ENCODE data around the gene DNAJC15. TPM values are rescaled to one million over a fixed set of nuclear protein-coding genes. Genes with fewer than 3 reads are reported as not detected.

The DNAJC15 gene
- polyA plus RNA-seq, 3 donors: 8.3 to 31.1 (median 22.0) TPM

DNA sequence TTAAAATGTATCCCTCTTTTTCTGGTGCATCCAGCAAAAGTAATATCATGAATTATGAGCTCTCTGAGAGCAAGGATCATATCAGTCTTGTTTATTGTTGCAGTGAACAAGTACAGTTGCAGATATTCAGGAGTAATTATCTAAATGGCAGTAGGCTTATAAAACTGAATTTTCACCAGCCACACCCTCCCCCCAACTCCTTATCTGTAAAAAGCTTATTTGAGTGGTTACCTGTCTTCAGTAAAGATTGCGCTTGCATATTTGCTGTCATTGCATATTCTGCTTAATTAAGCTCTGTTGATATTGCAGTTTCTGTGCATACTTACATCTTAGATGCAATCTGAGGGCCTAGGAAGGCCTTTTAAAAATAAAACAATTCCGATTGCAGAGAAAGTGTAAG, 87.3 kb downstream of the DNAJC15 start:
- Mint-ChIP-seq H3K36me3 (peaks cover 18 to 23% of the 10 kb centered on the region in 2 donors), H3K4me3 (no peak overlapping the region), H3K27me3 (ENCODE audit: low read depth in 3 of 3) (peaks cover 0 to 2% (median 2%) of the 10 kb centered on the region in 3 donors), H3K9me3 (no peaks in the 10 kb centered on the region), H3K4me1 (no peaks in the 10 kb centered on the region), H3K27ac (no peak overlapping the region)
- H3K27me3 ChIP-seq (ENCODE audit: control insufficient read depth in 2 of 2, insufficient read depth in 2 of 2, low read length in 2 of 2): no peaks in the 10 kb centered on the region
- WGBS (ENCODE audit: insufficient coverage): 100% methylated on average over 1 of the region's 2 CpGs
- no peaks in the 10 kb centered on the region for H3K4me1 ChIP-seq (ENCODE audit: control insufficient read depth in 1 of 2, insufficient read depth in 2 of 2, low read length in 2 of 2)
- H3K79me2 ChIP-seq (ENCODE audit: insufficient read depth, low read length): no peaks in the 10 kb centered on the region
- TF ChIP-seq, protein P1, sequence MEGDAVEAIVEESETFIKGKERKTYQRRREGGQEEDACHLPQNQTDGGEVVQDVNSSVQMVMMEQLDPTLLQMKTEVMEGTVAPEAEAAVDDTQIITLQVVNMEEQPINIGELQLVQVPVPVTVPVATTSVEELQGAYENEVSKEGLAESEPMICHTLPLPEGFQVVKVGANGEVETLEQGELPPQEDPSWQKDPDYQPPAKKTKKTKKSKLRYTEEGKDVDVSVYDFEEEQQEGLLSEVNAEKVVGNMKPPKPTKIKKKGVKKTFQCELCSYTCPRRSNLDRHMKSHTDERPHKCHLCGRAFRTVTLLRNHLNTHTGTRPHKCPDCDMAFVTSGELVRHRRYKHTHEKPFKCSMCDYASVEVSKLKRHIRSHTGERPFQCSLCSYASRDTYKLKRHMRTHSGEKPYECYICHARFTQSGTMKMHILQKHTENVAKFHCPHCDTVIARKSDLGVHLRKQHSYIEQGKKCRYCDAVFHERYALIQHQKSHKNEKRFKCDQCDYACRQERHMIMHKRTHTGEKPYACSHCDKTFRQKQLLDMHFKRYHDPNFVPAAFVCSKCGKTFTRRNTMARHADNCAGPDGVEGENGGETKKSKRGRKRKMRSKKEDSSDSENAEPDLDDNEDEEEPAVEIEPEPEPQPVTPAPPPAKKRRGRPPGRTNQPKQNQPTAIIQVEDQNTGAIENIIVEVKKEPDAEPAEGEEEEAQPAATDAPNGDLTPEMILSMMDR (IDR thresholded peaks at IDR 0.05): no peak
- H3K4me2 ChIP-seq (replicated peaks; ENCODE audit: extremely low read depth, low read length, poor library complexity, severe bottlenecking): no peak overlapping the region
- H3K27ac ChIP-seq (ENCODE audit: low read depth in 1 of 2, low read length in 2 of 2): no peak overlapping the region
- intact Hi-C loops (cut with micrococcal nuclease): no loop called here
- H3K9ac ChIP-seq (ENCODE audit: insufficient read depth, low read length, poor library complexity, severe bottlenecking): no peak overlapping the region
- no peak overlapping the region for H2AFZ ChIP-seq (ENCODE audit: insufficient read depth, low read depth, low read length, poor library complexity, severe bottlenecking)
- H3K9me3 ChIP-seq (replicated peaks in 1 of 2; ENCODE audit: control insufficient read depth in 1 of 2, insufficient read depth in 1 of 2, low read length in 2 of 2): no peaks in the 10 kb centered on the region
- peaks cover 3 to 30% of the 10 kb centered on the region in 2 donors for H3K36me3 ChIP-seq (replicated peaks in 1 of 2; ENCODE audit: control insufficient read depth in 1 of 2, insufficient read depth in 2 of 2, low read length in 2 of 2)
- no peaks in the 10 kb centered on the region for H4K20me1 ChIP-seq (ENCODE audit: insufficient read depth, low read length)
- H3K4me3 ChIP-seq (replicated peaks in 1 of 3; ENCODE audit: low read depth in 2 of 3, low read length in 3 of 3): no peak overlapping the region
- no peak for DNase-seq

DNA sequence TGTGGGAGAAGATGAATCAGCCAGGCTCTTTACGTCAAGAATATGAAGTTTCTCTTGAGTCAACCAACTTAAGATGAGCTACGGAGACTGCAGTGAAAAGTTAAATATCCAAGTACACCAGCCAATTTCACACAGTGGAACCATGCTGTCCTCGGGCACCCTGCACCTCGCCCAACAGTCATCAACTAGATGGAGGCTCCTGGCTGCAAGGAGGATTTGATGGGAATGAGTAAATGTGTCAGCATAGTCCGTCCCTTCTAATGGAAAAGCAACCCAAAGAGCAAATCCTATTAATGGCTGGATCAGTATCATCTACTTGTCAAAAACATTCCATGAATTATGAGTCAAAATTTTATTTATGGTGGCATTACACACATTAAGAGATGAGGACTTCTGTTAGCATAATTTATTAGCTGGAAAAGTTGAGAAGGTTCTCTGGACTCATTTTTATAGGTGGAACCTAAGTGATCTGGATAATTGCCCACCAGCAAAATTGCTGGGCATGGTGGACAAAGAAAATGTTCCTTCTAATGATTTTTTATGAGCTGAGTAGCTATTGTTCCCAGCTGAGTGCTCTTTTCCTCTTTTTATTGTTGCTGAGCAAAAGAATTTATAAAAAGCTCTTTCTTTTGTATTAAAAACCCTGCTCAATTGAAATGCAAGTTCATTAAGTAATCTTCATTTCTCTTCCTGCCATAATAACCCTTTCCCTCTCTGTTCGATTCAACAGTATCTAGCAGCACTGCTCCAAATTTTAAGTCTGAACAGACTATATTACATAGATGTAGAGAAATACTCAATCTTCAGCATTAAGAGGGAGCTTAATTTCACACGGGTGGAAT, 88.4 kb downstream of the DNAJC15 start:
- DNase-seq: no peak
- Histone ChIP-seq H3K9me3 (replicated peaks in 1 of 2; ENCODE audit: control insufficient read depth in 1 of 2, insufficient read depth in 1 of 2, low read length in 2 of 2) (no peaks in the 10 kb centered on the region), H3K4me3 (replicated peaks in 1 of 3; ENCODE audit: low read depth in 2 of 3, low read length in 3 of 3) (no peak overlapping the region), H3K4me2 (replicated peaks; ENCODE audit: extremely low read depth, low read length, poor library complexity, severe bottlenecking) (no peak overlapping the region), H3K27me3 (ENCODE audit: control insufficient read depth in 2 of 2, insufficient read depth in 2 of 2, low read length in 2 of 2) (no peaks in the 10 kb centered on the region), H3K4me1 (ENCODE audit: control insufficient read depth in 1 of 2, insufficient read depth in 2 of 2, low read length in 2 of 2) (no peaks in the 10 kb centered on the region), H4K20me1 (ENCODE audit: insufficient read depth, low read length) (no peaks in the 10 kb centered on the region), H3K9ac (ENCODE audit: insufficient read depth, low read length, poor library complexity, severe bottlenecking) (no peak overlapping the region), H3K79me2 (ENCODE audit: insufficient read depth, low read length) (no peaks in the 10 kb centered on the region), H3K36me3 (replicated peaks in 1 of 2; ENCODE audit: control insufficient read depth in 1 of 2, insufficient read depth in 2 of 2, low read length in 2 of 2) (peaks cover 3 to 26% of the 10 kb centered on the region in 2 donors), H2AFZ (ENCODE audit: insufficient read depth, low read depth, low read length, poor library complexity, severe bottlenecking) (no peak overlapping the region), H3K27ac (ENCODE audit: low read depth in 1 of 2, low read length in 2 of 2) (no peak overlapping the region)
- peaks cover 0 to 2% (median 0%) of the 10 kb centered on the region in 7 donors for H3K9me3 Mint-ChIP-seq
- no peak overlapping the region for H3K27ac Mint-ChIP-seq
- no peak overlapping the region for H3K4me3 Mint-ChIP-seq
- no CpG with 5 or more reads among the region's 7 CpGs for WGBS (ENCODE audit: insufficient coverage)
- TF ChIP-seq, protein P1 (IDR thresholded peaks at IDR 0.05): no peak
- peaks cover 0 to 2% (median 2%) of the 10 kb centered on the region in 3 donors for H3K27me3 Mint-ChIP-seq (ENCODE audit: low read depth in 3 of 3)
- intact Hi-C loops (cut with micrococcal nuclease): no loop called here
- no peaks in the 10 kb centered on the region for H3K4me1 Mint-ChIP-seq
- peaks cover 18 to 23% of the 10 kb centered on the region in 2 donors for H3K36me3 Mint-ChIP-seq
